Lung (tissue), 12 donors: ENCODE measurements around the gene KCNMB4. TPM values are rescaled to one million over a fixed set of nuclear protein-coding genes. Genes with fewer than 3 reads are reported as not detected.

Experiments
- ATAC-seq: fragments of 200-7000 bp; cut with Tn5 transposase; one replicate; pipeline ENCODE4 v1.9.1; 2020; ENCODE audit warnings: moderate number of reproducible peaks; ENCODE audit not compliant: insufficient read depth, low FRiP score
- DNase-seq, 3 donors: peaks; one replicate each; pipeline ENCODE4 v3.0.0-alpha.2; 2013 to 2017
- H3K27ac ChIP-seq, 2 donors: one replicate each; pipeline ENCODE4 v1.5.1; 2013; ENCODE audit warnings: mild to moderate bottlenecking in 2 of 2, moderate library complexity in 2 of 2, control low read depth in 1 of 2, inconsistent platforms in 1 of 2, low read depth in 1 of 2, low read length in 1 of 2
- H3K27me3 ChIP-seq, 3 donors: one replicate each; pipeline ENCODE4 v1.5.1; 2013; ENCODE audit warnings: low read length in 2 of 3; ENCODE audit not compliant: control insufficient read depth in 3 of 3, insufficient read depth in 3 of 3
- H3K36me3 ChIP-seq, 4 donors: one replicate each; pipeline ENCODE4 v1.5.1; 2013; ENCODE audit warnings: low read length in 4 of 4, mild to moderate bottlenecking in 1 of 4, moderate library complexity in 1 of 4; ENCODE audit not compliant: control insufficient read depth in 4 of 4, insufficient read depth in 4 of 4
- H3K4me1 ChIP-seq, 5 donors: one replicate each; pipeline ENCODE4 v1.5.1; 2013; ENCODE audit warnings: low read length in 5 of 5, mild to moderate bottlenecking in 2 of 5, moderate library complexity in 1 of 5; ENCODE audit not compliant: control insufficient read depth in 5 of 5, insufficient read depth in 5 of 5
- H3K4me3 ChIP-seq: one replicate; pipeline ENCODE4 v1.5.1; 2013; ENCODE audit warnings: mild to moderate bottlenecking, control low read depth, moderate library complexity
- H3K9ac ChIP-seq, 2 donors: one replicate each; pipeline ENCODE4 v1.5.1; 2013; ENCODE audit warnings: low read length in 2 of 2, control low read depth in 1 of 2; ENCODE audit not compliant: insufficient read depth in 1 of 2
- H3K9me3 ChIP-seq, 4 donors: one replicate each; pipeline ENCODE4 v1.5.1; 2013; ENCODE audit warnings: low read length in 3 of 4, mild to moderate bottlenecking in 1 of 4, moderate library complexity in 1 of 4; ENCODE audit not compliant: control insufficient read depth in 4 of 4, insufficient read depth in 3 of 4
- CTCF ChIP-seq: IDR thresholded peaks from 2 replicates; pipeline ENCODE4 v1.5.1; 2012; ENCODE audit warnings: mild to moderate bottlenecking; ENCODE audit errors: control extremely low read depth, extremely low read depth
- WGBS, 2 donors: extraction: QIAGEN DNeasy Blood & Tissue Kit; methylation state at CpG; one replicate each; pipeline ENCODE4 v1.1.7; 2013; 5-methylcytosine and 5-hydroxymethylcytosine counted together
- polyA plus RNA-seq, 2 donors: library from polyadenylated mRNA; stranded (reverse); fragments of 200-250 nt; gene quantifications; one replicate each; pipeline ENCODE4 v1.2.1, GENCODE V29; 2013
- total RNA-seq, 2 donors: library from RNA; depleted of rRNA in 1 of 2; stranded (reverse); fragments of >200 nt in 1 of 2; gene quantifications; one replicate each; pipeline ENCODE4 v1.2.1, GENCODE V29; 2014 to 2021
- donor health status: control.
- donor health status: control.
- donor health status: Bipolar disorder and iron deficiency.
- donor health status: healthy.
- donor health status: DM: yes; HTN: yes; CAD: no.

KCNMB4 gene
- total and polyA plus RNA-seq, 4 donors, result 1.6 to 8.7 (median 5.1) TPM

GRCh38 chr12:70332236-70332635 lies 33.9 kb upstream of the KCNMB4 start:
- Histone ChIP-seq H3K4me3 (no peak overlapping the region), H3K36me3 (peaks cover 2 to 15% (median 8%) of the 10 kb centered on the region in 4 donors), H3K27me3 (no peaks in the 10 kb centered on the region), H3K27ac (no peak overlapping the region), H3K4me1 (no peaks in the 10 kb centered on the region), H3K9ac (no peak overlapping the region), H3K9me3 (no peaks in the 10 kb centered on the region)
- no peak for TF ChIP-seq CTCF
- DNase-seq (no peak), ATAC-seq (no peak)

GRCh38 chr12:70334742-70335141 lies 31.3 kb upstream of the KCNMB4 start:
- TF ChIP-seq CTCF, result no peak
- Histone ChIP-seq H3K9me3 (no peaks in the 10 kb centered on the region), H3K36me3 (peaks cover 5 to 27% (median 20%) of the 10 kb centered on the region in 4 donors), H3K27ac (no peak overlapping the region), H3K27me3 (no peaks in the 10 kb centered on the region), H3K4me1 (no peaks in the 10 kb centered on the region), H3K9ac (no peak overlapping the region), H3K4me3 (no peak overlapping the region)
- WGBS, 2 donors, result 97% methylated on average over 8 of the region's 8 CpGs
- DNase-seq (no peak), ATAC-seq (no peak)

- DNase-seq, result no peak
- Histone ChIP-seq H3K27me3 (no peaks in the 10 kb centered on the region), H3K4me3 (no peak overlapping the region), H3K9ac (no peak overlapping the region), H3K36me3 (peaks cover 7 to 56% (median 32%) of the 10 kb centered on the region in 4 donors), H3K27ac (no peak overlapping the region), H3K9me3 (no peaks in the 10 kb centered on the region), H3K4me1 (no peaks in the 10 kb centered on the region)
- WGBS, 2 donors, result 96% methylated on average over 2 of the region's 2 CpGs
- TF ChIP-seq CTCF, result no peak
- ATAC-seq, result no peak
Observed at GRCh38 chr12:70338531-70338930, 27.6 kb upstream of the KCNMB4 start.

GRCh38 chr12:70351076-70351475 lies 15.0 kb upstream of the KCNMB4 start:
- H3K4me3 ChIP-seq, result no peak overlapping the region
- WGBS, 2 donors, result 95 to 99% methylated on average over 2 of the region's 2 CpGs
- H3K27ac ChIP-seq, result no peak overlapping the region
- no peak overlapping the region for H3K9ac ChIP-seq
- DNase-seq (no peak), ATAC-seq (no peak)
- no peaks in the 10 kb centered on the region for H3K27me3 ChIP-seq
- H3K36me3 ChIP-seq, result peaks cover 2 to 19% (median 8%) of the 10 kb centered on the region in 4 donors
- H3K9me3 ChIP-seq, result no peaks in the 10 kb centered on the region
- TF ChIP-seq CTCF, result no peak
- H3K4me1 ChIP-seq, result peaks cover 0 to 2% (median 0%) of the 10 kb centered on the region in 5 donors
